GM18507 (cell line): ENCODE data around the gene KRTAP9-6.
A peak's percentile ranks its signal among the peaks of the same experiment; 100 is the strongest.
"Not testable (repeated sequence)": the region's sequence is repeated elsewhere in the genome, so short reads cannot be mapped to it uniquely, and the experiment has no call there.

Source experiments
- DNase-seq: peaks from one replicate; pipeline ENCODE4 v3.0.0; 2011; ENCODE audit warnings: low read depth; ENCODE audit not compliant: insufficient read length; ENCODE audit errors: extremely low spot score
- FAIRE-seq: peaks from 2 replicates; lab custom pipeline; 2011; peaks lifted over from hg19 to GRCh38; lab: Jason Lieb, UNC

Gene KRTAP9-6

DNA sequence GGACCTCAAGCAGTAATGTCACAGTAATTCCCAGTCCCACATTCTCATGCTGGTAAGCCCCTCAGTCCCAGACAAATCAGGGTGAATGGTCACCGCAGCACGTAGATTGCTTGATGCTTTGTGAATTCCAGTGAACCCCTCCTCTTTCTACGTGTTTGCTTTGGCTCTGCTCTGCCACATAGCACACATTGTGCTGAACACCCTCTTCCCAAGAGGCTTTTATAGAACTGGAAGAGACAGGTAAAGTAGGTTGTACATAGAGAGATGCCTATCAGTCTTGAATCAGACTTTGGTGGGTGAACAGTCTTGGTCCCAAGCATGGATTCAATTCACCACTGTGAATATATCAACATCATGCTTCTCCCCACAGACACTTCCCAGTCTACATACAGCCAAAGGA lies 579 bp upstream of the KRTAP9-6 start:
- FAIRE-seq: no peak
- DNase-seq: no peak

DNA sequence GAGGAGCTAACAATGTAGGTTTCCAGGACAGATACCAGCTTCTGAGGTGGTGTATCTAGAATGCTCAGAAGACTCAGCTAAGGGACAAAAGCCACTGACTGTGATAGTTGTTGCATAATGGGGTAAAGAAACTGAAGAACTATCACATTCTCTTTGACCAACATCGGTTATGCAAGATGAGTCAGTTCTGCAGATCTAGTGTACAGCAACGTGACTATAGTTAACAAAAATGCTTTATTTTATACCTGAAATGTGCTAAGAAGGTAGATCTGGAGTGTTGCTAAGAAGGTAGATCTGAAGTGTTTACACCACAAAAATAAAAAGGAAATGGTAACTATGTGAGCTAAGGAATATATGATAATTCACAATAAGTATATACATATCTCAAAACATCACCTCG lies 2.5 kb downstream of the KRTAP9-6 start:
- no peak for DNase-seq
- FAIRE-seq: no peak

DNA sequence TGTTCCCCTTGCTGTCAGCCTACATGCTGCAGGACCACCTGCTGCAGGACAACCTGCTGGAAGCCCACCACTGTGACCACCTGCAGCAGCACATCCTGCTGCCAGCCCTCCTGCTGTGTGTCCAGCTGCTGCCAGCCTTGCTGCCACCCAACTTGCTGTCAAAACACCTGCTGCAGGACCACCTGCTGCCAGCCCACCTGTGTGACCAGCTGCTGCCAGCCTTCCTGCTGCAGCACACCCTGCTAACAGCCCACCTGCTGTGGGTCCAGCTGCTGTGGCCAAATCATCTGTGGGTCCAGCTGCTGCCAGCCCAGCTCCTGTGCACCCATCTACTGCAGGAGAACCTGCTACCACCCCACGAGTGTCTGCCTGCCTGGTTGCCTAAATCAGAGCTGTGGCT lies 6.1 kb downstream of the KRTAP9-6 start:
- not testable (repeated sequence) for FAIRE-seq, DNase-seq

DNA sequence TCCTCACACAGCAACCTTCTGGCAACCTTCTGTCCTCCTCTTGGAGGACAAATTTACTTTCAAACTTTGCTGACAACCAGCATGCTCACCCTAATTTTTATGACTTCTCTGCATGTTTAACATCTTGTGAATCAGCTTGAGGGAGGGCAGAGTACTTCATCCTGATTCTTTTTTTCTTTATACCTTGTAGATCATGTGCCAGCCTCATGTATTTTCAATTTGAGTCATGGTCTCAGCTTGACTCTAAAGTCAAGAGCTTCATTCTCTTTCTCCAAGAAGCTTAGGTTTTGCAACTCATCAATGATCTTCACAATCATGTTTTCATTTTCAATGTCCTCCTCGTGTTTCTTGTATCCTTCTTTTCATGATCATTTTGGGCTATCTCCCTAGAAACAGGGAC lies 6.7 kb downstream of the KRTAP9-6 start:
- FAIRE-seq (no peak), DNase-seq (no peak)

DNA sequence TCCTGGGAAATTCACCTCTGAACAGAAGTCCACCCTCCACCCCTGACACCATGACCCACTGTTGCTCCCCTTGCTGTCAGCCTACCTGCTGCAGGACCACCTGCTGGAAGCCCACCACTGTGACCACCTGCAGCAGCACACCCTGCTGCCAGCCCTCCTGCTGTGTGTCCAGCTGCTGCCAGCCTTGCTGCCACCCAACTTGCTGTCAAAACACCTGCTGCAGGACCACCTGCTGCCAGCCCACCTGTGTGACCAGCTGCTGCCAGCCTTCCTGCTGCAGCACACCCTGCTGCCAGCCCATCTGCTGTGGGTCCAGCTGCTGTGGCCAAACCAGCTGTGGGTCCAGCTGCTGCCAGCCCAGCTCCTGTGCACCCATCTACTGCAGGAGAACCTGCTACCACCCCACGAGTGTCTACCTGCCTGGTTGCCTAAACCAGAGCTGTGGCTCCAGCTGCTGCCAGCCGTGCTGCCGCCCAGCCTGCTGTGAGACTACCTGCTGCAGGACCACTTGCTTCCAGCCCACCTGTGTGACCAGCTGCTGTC lies 10.5 kb downstream of the KRTAP9-6 start, which contains the start of gene KRTAP9-7:
Gene KRTAP9-7 (plus strand): TSS at position 51 of the 543 bp plus-strand sequence. CDS start 0 bp downstream, at position 51.
- FAIRE-seq, DNase-seq: not testable (repeated sequence)

DNA sequence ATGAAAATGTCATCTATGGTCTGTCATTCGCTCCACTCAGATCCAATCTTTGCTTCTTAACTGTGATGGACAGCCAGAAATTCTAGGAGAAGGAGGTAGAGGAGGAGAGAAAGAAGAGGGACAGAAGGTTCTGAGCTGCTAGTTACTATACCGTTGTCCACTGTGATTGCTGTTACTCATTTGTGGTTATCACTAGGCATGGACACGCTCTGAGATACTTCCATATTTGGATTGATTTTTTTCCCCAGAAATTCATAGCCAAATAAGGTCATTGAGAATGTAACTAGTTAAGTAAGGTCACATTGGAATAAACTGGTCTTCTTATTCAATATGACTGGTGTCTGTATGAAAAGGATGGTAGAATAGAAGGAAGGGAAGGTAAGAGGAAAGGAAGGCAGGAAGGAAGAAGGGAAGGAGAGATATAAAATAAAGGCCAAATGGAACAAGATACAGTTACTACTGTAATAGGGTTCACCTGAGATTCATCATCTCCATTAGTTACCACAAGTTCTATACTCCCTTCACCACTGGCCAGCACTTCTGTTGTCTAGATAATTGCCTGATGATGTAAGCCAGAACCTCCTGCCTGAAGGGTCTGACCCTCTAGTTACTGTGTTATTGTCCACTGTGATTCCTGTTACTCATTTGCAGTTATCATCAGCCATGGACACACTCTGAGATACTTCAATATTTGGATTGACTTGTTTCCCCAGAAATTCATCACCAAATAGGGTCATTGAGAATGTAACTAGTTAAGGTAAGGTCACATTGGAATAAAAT lies 13.2 kb downstream of the KRTAP9-6 start:
- FAIRE-seq (no peak), DNase-seq (no peak)

DNA sequence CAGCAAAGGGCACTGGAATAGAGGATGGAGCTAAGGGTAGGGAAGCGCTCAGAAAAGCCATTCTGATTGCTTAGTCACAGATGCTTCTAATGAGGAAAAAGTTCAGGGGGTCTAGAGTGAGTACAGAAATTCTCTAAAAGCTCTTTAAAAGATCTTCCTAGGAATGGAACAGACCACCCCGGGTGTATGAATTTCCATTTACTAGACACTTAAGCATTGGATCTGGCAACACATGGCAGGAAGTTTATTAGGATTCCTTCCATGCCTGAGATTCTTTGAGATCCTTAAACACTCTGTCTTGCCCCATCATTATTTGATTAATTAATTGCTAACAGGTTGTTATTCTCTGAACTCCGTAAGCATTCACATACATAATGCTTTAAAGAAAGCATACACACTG lies 18.9 kb downstream of the KRTAP9-6 start:
- DNase-seq (no peak), FAIRE-seq (no peak)

DNA sequence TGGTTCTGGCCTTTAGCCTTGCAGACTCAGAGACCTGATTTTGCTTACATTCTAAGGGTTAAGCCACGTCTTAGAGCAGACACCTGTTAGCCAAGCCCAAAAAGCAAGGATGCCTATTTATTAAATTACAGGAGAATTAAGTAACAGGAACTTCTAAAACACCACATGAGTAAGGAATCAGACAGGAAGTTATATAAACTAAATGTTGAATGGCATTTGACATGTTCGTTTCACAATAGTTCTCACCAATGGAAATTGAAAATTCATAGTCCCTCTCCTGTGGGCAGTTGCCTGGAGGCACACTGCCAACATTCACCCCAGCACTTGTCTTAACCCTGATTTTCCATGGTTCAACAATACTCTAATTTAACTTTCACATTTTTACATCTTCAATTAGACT lies 19.4 kb downstream of the KRTAP9-6 start:
- FAIRE-seq: no peak

DNA sequence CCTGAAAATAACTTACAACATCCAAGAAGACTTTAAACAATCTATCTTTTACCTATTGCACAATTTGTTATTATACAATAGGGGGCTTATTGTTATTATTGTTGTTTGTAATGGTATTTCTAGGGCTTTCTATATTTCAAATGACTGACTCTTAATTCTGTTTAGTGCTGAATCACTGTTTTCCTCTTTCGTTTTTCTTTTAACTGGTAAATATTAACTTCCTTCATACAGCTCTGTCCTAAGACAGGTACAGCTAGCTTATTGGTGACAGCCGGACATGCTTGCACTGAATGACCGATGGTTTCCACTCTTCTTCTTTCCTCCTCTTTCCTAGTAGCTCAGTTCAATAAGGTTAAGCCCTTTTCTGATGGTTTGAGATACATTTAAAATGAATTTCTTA lies 21.9 kb downstream of the KRTAP9-6 start:
- FAIRE-seq (no peak), DNase-seq (no peak)

More for the DNA sequence above, 19.4 kb downstream of the KRTAP9-6 start:
- DNase-seq: no peak

DNA sequence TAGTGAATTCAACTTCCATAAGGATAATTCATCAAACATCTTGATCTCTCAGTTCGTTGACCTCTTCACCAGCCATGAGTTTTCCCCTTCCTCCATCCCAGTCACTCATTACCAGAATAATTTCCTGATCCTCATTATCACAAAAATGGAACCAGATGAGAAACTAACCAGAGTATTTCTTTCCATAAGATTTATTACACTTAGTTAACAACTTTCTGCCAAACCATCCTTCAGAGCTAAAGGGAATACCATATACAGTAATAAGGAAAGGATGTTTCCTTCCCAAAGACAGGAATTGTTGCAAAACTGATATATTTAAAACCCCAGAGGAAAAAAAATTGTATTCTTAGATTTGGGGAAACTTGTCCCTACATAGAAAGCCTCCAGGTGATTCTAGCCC lies 28.8 kb downstream of the KRTAP9-6 start:
- FAIRE-seq: no peak
- DNase-seq: no peak

DNA sequence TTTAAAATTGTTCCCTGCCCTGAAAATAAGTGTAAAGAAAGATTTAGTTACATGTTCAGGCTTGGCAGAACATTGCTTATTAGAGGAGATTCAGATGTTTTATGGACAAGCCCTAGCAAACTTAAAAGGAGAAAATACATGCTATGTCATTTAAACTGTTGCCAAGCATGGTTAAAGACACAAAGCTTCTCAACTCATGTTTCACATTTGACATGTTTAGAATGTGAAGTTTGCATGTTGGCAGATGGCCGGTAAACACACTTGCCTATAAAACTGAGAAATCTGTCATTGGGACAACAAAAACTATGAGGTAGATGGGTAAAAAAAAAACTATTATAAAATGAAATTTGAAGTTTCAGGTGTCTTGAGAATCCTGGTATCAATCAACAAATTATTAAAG lies 31.7 kb downstream of the KRTAP9-6 start:
- FAIRE-seq: no peak
- no peak for DNase-seq

DNA sequence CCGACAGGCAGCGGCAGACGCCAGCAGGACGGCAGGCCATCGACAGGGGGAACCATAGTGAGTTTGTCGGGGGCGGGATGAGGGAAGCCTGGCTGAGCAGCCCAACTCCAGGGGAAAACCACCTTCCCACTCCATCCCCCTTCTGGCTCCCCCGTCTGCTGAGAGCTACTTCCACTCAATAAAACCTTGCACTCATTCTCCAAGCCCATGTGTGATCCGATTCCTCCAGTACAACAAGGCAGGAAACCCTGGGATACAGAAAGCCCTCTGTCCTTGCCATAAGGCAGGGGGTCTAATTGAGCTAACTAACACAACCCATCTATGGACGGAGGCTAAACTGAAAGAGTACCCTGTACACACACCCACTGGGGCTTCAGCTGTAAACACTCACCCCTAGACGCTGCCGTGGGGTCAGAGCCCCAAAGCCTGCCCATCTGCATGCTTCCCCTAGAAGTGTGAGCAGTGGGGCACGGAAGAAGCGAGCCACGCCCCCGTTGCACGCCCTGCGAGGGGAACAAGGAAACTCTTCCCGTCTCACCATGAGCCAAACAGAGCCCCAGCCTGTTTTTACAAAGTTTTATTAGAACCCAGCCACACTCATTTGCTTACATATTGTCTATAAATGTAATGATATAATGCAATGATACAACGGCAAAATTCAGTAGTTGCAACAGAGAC lies 33.4 kb downstream of the KRTAP9-6 start:
- no peak for FAIRE-seq
- no peak for DNase-seq

DNA sequence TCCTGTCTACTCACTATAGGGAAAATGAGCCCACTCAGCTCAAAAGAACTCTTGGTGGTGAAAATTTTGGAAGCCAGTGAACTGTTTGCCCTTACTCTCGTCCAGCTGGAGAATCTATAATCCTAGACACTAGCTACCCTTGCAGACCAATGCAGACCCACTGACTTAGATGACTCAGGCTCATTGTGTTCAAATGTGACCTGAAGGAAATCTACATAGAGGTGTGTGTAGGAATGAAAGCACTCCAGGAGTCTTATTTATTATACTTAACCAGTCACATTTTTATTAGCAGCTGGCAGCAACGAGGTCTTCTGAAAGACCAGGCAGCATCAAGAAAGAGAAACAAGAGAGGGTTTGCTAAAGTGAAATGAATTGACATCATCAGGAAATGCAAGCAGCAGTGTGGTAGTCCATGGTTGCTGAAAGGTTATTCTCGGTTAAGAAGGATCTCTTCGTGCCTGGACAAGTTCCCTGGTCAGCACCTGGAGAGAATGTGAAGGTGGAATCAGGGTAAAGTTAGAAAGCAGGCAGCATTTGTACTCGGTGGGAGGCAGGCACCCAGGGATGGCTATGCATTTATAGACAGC lies 36.1 kb downstream of the KRTAP9-6 start:
- FAIRE-seq (no peak), DNase-seq (no peak)

DNA sequence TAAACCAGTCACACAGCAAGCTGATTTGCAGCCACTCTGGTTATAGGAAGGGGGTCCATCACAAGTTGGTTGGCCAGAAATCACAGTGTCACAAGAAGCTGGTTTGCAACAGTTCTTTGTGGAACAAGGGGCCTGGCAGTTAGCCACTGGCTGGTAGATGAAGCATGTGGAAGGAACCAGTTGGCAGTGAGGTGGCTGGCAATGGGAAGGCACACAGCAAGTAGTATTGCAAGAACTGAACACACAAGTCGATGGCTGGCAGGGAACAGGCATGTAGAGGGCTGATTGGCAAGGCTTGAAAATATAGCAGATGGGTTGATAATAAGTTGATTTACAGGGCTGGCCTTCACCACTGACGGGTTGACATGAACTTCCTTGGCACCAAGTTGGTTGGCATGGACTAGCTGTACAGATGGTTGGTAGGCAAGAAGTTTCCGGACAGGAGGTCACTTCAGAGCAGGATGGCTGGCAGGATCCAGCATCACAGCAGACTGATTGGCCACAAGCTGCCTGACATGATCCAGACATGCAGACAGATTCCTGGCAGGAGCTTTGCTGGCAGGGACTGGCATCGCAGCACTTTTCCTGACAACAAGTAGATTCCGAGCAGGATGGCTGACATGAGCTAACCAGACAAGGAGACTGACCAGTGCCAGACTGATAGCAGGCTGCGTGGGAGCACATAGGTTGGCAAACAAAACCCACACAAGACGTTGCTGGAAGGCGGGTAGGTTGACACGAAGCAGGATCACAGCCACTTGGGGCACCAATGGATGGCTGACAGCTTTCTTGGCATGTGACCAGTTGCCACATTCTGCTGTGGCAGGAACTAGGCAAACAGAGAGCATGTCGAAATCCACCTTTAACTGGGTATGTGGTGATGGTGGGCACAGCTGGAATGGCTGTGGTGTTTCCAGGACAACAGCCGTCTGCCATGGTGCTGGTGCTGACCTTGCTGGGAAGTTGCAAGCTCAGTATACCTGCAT lies 37.0 kb downstream of the KRTAP9-6 start, which contains the start of gene KRTAP29-1:
Gene KRTAP29-1 (minus strand): TSS at position 936 of the 986 bp plus-strand sequence. CDS start 0 bp downstream, at position 936.
- DNase-seq: no peak
- no peak for FAIRE-seq

DNA sequence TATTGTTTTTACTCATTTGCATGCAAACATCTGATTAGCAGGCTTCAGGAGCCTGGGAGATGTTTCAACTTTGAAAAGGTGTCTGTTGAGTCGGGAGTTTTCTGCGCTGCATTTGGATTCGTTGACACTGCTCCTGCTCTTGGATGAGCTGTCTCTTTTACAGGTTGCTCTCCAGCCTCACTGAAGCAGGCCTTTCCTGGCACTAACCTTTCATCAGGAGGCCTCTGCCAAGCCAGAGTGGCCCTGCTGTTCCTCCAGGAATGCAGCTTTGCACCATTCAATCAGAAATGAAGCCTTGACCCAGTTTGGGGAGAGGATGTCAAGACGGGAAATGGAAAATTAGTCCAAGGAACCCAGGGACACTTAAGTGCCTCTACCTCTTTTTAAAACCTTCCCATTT lies 37.8 kb downstream of the KRTAP9-6 start:
- DNase-seq (no peak), FAIRE-seq (no peak)

DNA sequence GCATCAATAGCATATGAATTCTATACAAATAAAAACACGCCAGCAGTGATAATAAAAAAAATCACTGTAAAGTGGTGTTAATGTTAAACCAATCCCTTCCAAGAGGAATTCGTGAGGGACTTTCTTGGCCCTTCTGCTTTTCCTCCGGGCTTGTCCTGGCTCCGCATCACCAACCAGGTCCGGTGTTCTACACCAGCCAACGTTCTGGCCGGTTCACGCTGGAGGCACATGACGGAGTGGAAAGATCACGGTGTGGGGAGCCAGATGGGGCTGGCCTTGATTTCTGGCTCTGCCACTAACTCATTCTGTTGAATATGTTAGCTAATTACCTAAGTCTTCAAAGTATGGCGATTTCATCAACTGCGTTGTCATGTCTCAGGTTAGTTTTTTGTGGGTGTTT lies 38.9 kb downstream of the KRTAP9-6 start:
- FAIRE-seq (no peak), DNase-seq (no peak)

DNA sequence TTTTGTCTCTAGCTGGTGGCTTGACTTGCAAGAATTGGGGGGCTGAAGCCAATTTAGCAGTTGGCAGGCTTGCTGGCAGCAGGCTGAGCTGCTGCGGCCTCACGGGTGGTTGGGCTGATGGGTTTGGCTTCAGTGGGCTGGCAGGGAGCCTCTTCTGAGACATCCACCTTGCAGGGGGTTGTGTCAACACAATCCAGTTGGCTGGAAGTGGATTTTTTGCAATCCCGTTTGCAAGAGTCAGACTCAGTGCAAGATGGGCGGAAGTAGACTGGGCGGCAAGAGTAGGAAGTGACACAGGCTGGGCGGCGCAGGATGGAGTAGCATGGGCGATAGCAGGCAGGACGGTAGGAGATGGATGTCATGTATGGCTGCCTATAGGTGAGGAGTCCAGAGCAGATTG lies 42.5 kb downstream of the KRTAP9-6 start:
- no peak for FAIRE-seq
- no peak for DNase-seq

DNA sequence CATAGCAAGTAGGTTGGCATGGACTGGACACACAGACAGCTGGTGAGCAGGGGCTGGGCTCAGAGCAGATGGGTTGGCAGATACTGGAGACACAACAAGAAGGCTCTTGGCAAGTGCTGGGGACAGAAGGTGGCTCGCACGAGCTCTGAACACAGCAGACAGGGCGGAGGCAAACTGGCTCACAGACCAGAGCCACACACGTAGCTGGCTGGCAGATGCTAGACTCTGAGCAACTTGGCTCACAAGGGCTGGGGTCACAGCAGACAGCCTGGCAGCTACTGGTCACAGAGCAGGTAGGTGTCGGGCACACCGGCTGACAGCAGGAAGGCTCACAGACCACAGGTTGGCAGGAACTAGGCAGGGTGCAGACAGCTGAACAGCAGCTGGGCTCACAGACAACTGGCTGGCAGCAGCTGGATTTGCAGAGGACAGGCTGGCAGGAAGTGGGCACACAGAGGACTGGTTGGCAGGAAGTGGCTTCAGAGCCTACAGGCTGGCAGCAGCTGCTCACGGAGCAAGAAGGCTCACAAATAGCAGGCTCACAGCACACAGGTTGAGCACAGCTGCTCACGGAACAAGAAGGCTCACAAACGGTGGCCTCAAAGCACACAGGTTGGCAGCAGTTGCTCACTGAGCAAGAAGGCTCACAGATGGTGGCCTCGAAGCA lies 43.2 kb downstream of the KRTAP9-6 start:
- peak; percentile 63 for FAIRE-seq
- DNase-seq: no peak

DNA sequence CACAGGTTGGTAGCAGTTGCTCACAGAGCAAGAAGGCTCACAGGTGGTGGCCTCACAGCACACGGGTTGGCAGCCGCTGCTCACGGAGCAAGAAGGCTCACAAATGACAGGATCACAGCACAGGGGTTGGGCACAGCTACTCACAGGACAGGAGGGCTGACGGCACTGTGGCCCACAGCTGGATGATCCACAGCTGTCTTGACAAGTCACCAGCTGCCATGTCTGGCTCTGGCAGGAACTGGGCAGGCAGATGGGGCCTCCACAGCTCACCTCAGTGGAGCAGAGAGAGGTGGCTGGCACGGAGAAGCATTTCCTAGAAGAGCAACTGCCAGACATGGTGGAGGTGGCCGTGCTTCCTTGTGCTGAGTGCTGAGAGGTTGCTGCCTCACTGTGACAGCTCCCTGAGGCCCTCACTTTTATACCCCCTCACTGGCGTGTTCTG lies 43.8 kb downstream of the KRTAP9-6 start, which contains the start of gene KRTAP16-1:
Gene KRTAP16-1 (minus strand): TSS at position 392 of the 442 bp plus-strand sequence. CDS start 56 bp downstream, at position 336.
- DNase-seq: no peak

More for the DNA sequence above, 43.8 kb downstream of the KRTAP9-6 start, which contains the start of gene KRTAP16-1:
- no peak for FAIRE-seq
